AG04450 (cell line): Measurements from ENCODE around the gene LCP2. TPM values are rescaled to one million over a fixed set of nuclear protein-coding genes. Genes with fewer than 3 reads are reported as not detected.

Source experiments
- CTCF ChIA-PET: fragments of 300-600, 350-600 bp; formaldehyde crosslinking; extraction: SDS; loops from one replicate; lab custom pipeline; 2022; ENCODE audit warnings: antibody characterized with exemption, inconsistent platforms; lab: Charles Lee
- POLR2A ChIA-PET: fragments of 350-600 bp; formaldehyde crosslinking; extraction: SDS; loops from one replicate; lab custom pipeline; 2021; ENCODE audit warnings: antibody characterized with exemption, inconsistent platforms; lab: Yijun Ruan, JAX
- DNase-seq: peaks from one replicate; pipeline ENCODE4 v3.0.0-alpha.2; 2011; ENCODE audit warnings: low read depth, low spot score
- H3K27ac ChIP-seq: one replicate; pipeline ENCODE4 v1.5.1; 2012; ENCODE audit warnings: low read depth, low read length, control low read depth
- H3K27me3 ChIP-seq: one replicate; pipeline ENCODE4 v1.6.0; 2012; ENCODE audit warnings: low read length; ENCODE audit not compliant: control insufficient read depth, insufficient read depth
- H3K4me3 ChIP-seq: 2 replicates; pipeline ENCODE4 v1.5.1; 2011; ENCODE audit warnings: mild to moderate bottlenecking, low read depth, low read length, control low read depth
- H3K9me3 ChIP-seq: 2 replicates; pipeline ENCODE4 v1.5.1; 2012; ENCODE audit warnings: low read length; ENCODE audit not compliant: control insufficient read depth, insufficient read depth
- polyA plus RNA-seq: library from polyadenylated mRNA; depleted of rRNA; stranded (reverse); fragments of >200 nt; gene quantifications from 2 replicates; pipeline ENCODE4 v1.2.3, GENCODE V29; 2011
- TF ChIP-seq, protein P1 (sequence below): IDR thresholded peaks from 2 replicates; pipeline ENCODE4 v1.5.1; 2011; ENCODE audit warnings: low read depth, low read length, control low read depth, inconsistent platforms

LCP2 gene
- polyA plus RNA-seq, 1 experiment: not detected

DNA sequence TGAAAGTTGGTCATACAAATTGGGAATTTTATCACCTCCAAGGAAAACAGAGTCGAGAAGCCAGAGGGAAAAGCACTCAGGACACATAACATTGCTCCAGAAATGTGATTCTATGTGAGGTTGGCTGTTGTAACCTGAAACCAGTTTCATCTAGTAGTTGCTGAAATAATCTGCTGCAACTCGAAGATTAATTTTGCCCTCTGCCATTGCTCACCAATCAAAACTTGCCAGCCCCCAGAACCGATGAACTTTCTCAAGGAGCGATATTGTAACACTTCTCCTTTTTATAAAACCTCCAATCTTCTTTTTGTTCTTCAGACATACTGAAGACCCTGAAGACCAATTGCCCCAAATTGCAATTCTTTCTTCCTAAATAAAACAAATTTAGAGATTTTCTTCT is 33.7 kb downstream of the LCP2 start:
- Histone ChIP-seq H3K9me3 (no peaks in the 10 kb centered on the region), H3K27ac (no peak overlapping the region), H3K27me3 (peaks cover 14% of the 10 kb centered on the region), H3K4me3 (no peak overlapping the region)
- ChIA-PET POLR2A (no interaction called here), CTCF (no interaction called here)
- TF ChIP-seq, protein P1, sequence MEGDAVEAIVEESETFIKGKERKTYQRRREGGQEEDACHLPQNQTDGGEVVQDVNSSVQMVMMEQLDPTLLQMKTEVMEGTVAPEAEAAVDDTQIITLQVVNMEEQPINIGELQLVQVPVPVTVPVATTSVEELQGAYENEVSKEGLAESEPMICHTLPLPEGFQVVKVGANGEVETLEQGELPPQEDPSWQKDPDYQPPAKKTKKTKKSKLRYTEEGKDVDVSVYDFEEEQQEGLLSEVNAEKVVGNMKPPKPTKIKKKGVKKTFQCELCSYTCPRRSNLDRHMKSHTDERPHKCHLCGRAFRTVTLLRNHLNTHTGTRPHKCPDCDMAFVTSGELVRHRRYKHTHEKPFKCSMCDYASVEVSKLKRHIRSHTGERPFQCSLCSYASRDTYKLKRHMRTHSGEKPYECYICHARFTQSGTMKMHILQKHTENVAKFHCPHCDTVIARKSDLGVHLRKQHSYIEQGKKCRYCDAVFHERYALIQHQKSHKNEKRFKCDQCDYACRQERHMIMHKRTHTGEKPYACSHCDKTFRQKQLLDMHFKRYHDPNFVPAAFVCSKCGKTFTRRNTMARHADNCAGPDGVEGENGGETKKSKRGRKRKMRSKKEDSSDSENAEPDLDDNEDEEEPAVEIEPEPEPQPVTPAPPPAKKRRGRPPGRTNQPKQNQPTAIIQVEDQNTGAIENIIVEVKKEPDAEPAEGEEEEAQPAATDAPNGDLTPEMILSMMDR: no peak
- no peak for DNase-seq

DNA sequence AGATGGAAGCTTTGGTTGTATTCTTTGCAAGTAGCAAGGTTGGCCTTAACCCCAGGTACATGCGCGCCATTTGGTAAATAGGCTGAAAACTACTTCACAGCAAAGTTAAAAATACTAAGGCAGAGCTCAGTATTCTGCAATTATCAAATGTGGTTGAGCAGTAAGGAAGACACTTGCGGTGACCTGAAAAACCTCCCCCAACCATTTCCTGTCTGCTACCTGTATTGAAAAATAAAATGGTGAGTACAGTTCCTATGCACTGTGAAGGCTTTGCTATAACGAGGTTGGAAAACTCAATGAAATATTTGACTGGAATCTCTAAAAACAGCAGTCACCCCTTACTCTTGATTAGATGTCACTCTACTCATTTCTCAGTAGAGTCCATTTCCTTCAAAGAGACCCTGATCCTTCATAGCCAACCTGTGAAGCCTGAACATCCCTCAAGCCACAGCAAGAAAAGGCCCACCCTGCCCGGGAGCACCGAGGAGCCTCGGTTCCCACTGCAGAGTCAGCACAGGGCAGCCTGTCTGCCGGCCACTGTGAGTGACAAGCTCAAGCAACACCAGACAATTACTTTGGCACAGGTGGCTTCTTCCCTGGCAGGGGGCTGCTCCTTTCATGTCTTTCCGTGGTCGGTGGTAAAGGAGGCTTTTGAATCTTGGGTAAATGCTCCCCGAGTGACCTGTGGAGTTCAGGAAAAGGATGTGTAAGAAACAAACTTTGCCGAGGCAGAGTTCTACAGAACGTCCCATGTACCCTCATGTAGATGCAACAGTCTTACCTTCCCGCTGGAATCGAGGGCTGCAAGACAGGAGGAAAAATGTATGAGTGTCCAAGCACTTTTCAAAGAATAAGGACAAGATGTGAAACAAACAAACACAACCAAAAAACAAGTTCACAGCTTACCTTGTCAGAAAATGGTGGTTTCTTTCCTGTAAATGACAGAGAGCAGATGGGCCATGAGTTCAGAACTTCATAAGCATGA is 35.2 kb downstream of the LCP2 start:
- Histone ChIP-seq H3K4me3 (no peak overlapping the region), H3K27ac (no peak overlapping the region), H3K27me3 (peaks cover 14% of the 10 kb centered on the region), H3K9me3 (no peaks in the 10 kb centered on the region)
- CTCF ChIA-PET: interaction anchor here (0.6 kb wide), 1 partner anchor 29 kb away, joined by 4 read pairs; no protein-coding TSS in a partner anchor
- no peak for DNase-seq
- TF ChIP-seq, protein P1: no peak
- POLR2A ChIA-PET: no interaction called here

DNA sequence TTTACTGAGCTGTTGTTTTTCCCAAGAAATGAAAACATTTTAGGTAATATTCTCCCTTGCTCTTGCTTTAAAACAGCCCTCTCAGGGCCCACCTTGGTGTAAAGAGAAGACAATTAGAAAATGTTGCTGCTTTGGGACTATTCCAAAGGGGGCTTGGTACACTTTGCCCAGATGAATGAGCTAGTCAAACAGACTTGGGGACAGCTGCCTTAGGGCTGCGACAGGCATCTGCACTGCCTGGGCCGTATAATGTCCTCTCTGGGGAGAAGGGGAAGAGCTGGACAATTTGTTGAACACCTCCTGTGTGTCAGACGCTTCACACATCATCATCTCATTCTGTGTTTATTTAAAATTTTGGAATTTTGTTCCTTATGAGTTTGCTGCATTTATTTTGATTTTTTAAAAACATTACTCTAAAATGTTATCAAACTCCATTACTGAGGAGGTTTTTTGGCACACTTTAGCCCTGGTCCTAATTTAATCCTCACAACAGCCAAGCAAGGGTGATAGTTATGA is 36.0 kb downstream of the LCP2 start:
- Histone ChIP-seq H3K27me3 (peaks cover 10% of the 10 kb centered on the region), H3K9me3 (no peaks in the 10 kb centered on the region), H3K4me3 (no peak overlapping the region), H3K27ac (no peak overlapping the region)
- ChIA-PET CTCF (interaction anchor here (0.6 kb wide), 1 partner anchor 35 kb away, joined by 3 read pairs; no protein-coding TSS in a partner anchor), POLR2A (no interaction called here)
- TF ChIP-seq, protein P1: no peak
- no peak for DNase-seq

DNA sequence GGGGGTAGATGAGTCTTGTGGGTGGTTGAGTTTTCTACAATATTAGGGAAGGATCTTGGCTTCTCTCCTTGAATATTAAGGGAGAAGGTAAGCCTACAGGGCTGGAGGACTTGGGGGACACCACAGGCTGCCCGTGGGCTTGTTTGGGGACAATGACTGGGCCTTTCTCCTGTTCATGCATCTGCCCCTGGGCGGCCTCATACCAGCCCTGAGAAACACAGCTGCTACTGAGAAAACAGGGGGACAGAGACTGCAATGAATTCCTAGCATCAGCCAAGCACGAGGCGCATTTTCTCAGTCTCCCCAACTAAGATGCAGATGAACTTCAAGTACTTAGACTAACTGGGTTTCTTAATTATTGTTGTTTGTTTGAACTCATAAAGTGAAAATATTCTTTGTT is 40.2 kb downstream of the LCP2 start:
- no peak overlapping the region for H3K27ac ChIP-seq
- ChIA-PET CTCF (interaction anchor here (1.1 kb wide), 1 partner anchor 10 kb away, joined by 3 read pairs; no protein-coding TSS in a partner anchor), POLR2A (no interaction called here)
- no peaks in the 10 kb centered on the region for H3K9me3 ChIP-seq
- TF ChIP-seq, protein P1: no peak
- no peak overlapping the region for H3K4me3 ChIP-seq
- no peaks in the 10 kb centered on the region for H3K27me3 ChIP-seq
- no peak for DNase-seq

DNA sequence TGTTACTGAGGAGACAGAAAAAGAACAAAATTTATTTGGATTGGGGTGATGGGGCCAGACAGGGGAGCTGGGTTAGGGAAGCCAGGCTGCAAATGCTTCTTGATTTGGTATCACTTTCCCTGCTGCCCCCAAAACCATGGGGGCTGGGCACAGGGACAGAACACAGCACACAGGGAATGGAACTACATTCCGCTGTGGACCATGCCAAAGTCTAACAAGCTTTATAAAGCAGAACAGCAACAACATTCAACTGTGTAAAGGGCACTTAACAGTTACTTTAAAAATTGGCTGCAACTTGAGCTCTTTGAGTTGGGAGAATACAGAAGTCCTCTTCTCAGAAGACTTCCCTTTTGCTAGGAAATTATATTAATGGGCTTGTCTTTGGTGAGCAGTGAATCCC is 41.0 kb downstream of the LCP2 start:
- H3K9me3 ChIP-seq: no peaks in the 10 kb centered on the region
- DNase-seq: no peak
- TF ChIP-seq, protein P1: no peak
- no peak overlapping the region for H3K4me3 ChIP-seq
- ChIA-PET CTCF (interaction anchor here (1.1 kb wide), 1 partner anchor 11 kb away, joined by 3 read pairs; no protein-coding TSS in a partner anchor), POLR2A (no interaction called here)
- no peak overlapping the region for H3K27ac ChIP-seq
- H3K27me3 ChIP-seq: no peaks in the 10 kb centered on the region
